Activated CD4-positive, alpha-beta T cell treated with anti-CD3 and anti-CD28 coated beads, Interleukin-2, amount 10 ng/mL, durations not matched to agents 7 days and 5 days (primary cell): Measurements from ENCODE around the gene IFT27. TPM values are rescaled to one million over a fixed set of nuclear protein-coding genes. Genes with fewer than 3 reads are reported as not detected.

Experiments used
- CTCF ChIA-PET: fragments of 350-600 bp; sonication (Branson Sonifier 250); formaldehyde crosslinking; loops from one replicate; lab custom pipeline; 2021; ENCODE audit warnings: antibody characterized with exemption; lab: Charles Lee
- POLR2A ChIA-PET: fragments of 350-600 bp; sonication (Branson Sonifier 250); formaldehyde crosslinking; loops from one replicate; lab custom pipeline; 2021; ENCODE audit warnings: antibody characterized with exemption; lab: Charles Lee
- DNase-seq: peaks from one replicate; pipeline ENCODE4 v3.0.0-alpha.2; 2020
- H3K27ac Mint-ChIP-seq: one replicate; pipeline ENCODE4 v1.8.0; 2021; ENCODE audit warnings: mild to moderate bottlenecking, moderate library complexity, mixed read lengths
- H3K27me3 Mint-ChIP-seq: one replicate; pipeline ENCODE4 v1.8.0; 2021; ENCODE audit warnings: mixed read lengths
- H3K36me3 Mint-ChIP-seq: one replicate; pipeline ENCODE4 v1.8.0; 2021; ENCODE audit warnings: low read depth, mixed read lengths
- H3K4me1 Mint-ChIP-seq: one replicate; pipeline ENCODE4 v1.8.0; 2021; ENCODE audit warnings: mixed read lengths
- H3K4me3 Mint-ChIP-seq: one replicate; pipeline ENCODE4 v1.8.0; 2021; ENCODE audit warnings: mild to moderate bottlenecking, moderate library complexity, mixed read lengths
- H3K9me3 Mint-ChIP-seq: one replicate; pipeline ENCODE4 v1.8.0; 2021; ENCODE audit warnings: mixed read lengths
- total RNA-seq, 2 experiments: library from RNA; stranded (reverse); gene quantifications; one replicate each; pipeline ENCODE4 v1.2.3, GENCODE V29; 2021

IFT27 gene
- total RNA-seq, 2 experiments from 2014 or later, result 20.7 to 29.0 TPM

- H3K27me3 Mint-ChIP-seq, result no peaks in the 10 kb centered on the region
- DNase-seq, result no peak
- H3K4me3 Mint-ChIP-seq, result no peak overlapping the region
- H3K4me1 Mint-ChIP-seq, result peaks cover 6% of the 10 kb centered on the region
- no peaks in the 10 kb centered on the region for H3K36me3 Mint-ChIP-seq
- no peaks in the 10 kb centered on the region for H3K9me3 Mint-ChIP-seq
- POLR2A ChIA-PET, result no interaction called here
- CTCF ChIA-PET, result interaction anchor here (1.0 to 2.4 kb wide), 2 partner anchors 12 to 91 kb away, joined by 3 to 8 read pairs; partner anchors contain the start of gene NCF4
- no peak overlapping the region for H3K27ac Mint-ChIP-seq
Measured at GRCh38 chr22:36769541-36770512, 6.1 kb downstream of the IFT27 start.

DNA sequence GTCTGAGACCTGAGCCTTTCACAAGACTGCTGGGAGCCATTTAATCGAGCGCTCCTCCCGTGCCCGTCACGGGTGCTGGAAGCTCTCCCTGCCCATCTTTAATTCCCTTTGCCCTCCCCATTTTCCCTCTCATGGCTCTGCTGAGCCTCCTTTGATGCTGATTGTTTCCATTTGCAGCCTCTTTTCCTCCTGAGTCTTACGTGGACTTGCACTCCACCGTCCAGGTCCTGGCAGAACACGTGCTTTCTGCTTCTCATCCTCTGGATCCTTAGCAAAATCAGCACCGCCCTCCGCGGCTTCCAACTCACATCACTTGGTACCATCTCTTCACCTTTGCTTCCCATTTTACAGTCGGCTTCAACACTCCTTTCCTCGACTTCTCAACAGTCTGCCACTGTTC lies 7.3 kb downstream of the IFT27 start:
- H3K36me3 Mint-ChIP-seq, result no peaks in the 10 kb centered on the region
- DNase-seq, result no peak
- ChIA-PET CTCF (interaction anchor here (1.4 to 2.4 kb wide), 2 partner anchors 10 to 13 kb away, joined by 4 to 8 read pairs; no protein-coding TSS in a partner anchor), POLR2A (no interaction called here)
- H3K4me1 Mint-ChIP-seq, result no peaks in the 10 kb centered on the region
- H3K27me3 Mint-ChIP-seq, result no peaks in the 10 kb centered on the region
- H3K27ac Mint-ChIP-seq, result no peak overlapping the region
- H3K9me3 Mint-ChIP-seq, result no peaks in the 10 kb centered on the region
- H3K4me3 Mint-ChIP-seq, result no peak overlapping the region

DNA sequence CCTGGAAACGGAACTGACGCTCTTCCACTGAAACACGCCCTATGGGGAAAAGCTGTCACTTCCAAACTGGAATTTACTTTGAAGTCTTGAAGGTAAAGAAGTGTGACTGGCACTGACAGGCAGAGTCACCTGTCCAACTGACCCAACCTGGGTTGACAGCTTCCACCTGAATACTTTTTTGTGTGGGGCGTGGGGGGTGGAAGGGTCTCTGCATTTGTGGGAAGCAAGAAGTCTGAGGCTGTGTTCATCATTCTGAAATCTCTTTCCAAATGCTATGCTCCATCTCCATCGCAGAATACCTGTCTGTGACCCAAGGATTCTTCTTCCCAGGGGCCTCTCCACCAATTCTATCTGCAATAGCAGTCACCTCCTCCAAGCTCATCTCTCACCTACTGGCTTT lies 7.8 kb downstream of the IFT27 start:
- Mint-ChIP-seq H3K27me3 (no peaks in the 10 kb centered on the region), H3K27ac (no peak overlapping the region), H3K4me3 (no peak overlapping the region), H3K9me3 (no peaks in the 10 kb centered on the region), H3K4me1 (no peaks in the 10 kb centered on the region), H3K36me3 (no peaks in the 10 kb centered on the region)
- DNase-seq, result no peak
- ChIA-PET POLR2A (no interaction called here), CTCF (interaction anchor here (1.4 to 2.4 kb wide), 2 partner anchors 10 to 13 kb away, joined by 4 to 8 read pairs; no protein-coding TSS in a partner anchor)

DNA sequence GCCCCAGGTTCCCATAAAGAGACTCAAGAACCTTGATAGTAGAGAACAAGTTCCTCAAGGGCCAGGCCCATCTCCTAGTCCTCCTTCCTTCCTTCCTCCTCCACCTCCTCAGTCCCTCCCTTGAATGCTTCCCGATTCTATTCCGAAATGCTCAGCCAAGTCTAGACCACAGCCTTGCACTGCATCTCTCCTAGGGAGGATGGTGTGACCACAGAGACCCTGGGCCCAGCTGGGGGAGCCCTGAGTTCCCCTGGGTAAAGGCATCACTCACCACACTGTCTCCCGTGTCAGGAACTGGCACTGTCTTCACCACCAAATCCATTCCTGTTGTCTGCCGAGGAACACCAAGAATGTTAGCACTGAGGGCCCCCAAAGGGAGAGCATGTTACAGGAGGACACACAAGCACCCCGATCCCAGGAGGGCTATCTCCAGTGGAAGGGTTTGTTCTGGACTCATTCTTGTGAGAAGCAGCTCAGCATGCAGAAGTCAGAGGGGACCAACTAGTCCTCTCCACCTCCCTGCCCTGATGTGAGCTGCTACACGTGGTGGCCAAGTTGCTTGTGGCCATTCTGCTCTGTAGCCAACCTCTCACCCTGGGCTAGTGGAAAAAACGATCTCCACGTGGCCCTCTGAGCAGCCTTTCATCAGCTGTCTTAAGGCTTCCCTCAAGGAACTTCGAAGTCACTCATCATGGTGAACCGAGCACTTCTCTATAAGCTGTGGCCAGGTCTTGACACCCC lies 8.7 kb downstream of the IFT27 start:
- H3K36me3 Mint-ChIP-seq, result no peaks in the 10 kb centered on the region
- H3K27ac Mint-ChIP-seq, result no peak overlapping the region
- no peaks in the 10 kb centered on the region for H3K4me1 Mint-ChIP-seq
- ChIA-PET POLR2A (no interaction called here), CTCF (interaction anchor here (1.4 to 2.4 kb wide), 2 partner anchors 9 to 14 kb away, joined by 4 to 8 read pairs; no protein-coding TSS in a partner anchor)
- H3K9me3 Mint-ChIP-seq, result no peaks in the 10 kb centered on the region
- H3K27me3 Mint-ChIP-seq, result no peaks in the 10 kb centered on the region
- H3K4me3 Mint-ChIP-seq, result no peak overlapping the region
- DNase-seq, result no peak

GRCh38 chr22:36765943-36766450 lies 9.9 kb downstream of the IFT27 start:
- ChIA-PET POLR2A (no interaction called here), CTCF (interaction anchor here (0.6 to 2.9 kb wide), 3 partner anchors 10 to 699 kb away, joined by 5 to 11 read pairs (median 7); partner anchors contain the start of gene IFT27)
- Mint-ChIP-seq H3K4me3 (no peak overlapping the region), H3K27me3 (no peaks in the 10 kb centered on the region), H3K9me3 (no peaks in the 10 kb centered on the region), H3K36me3 (no peaks in the 10 kb centered on the region), H3K4me1 (no peaks in the 10 kb centered on the region), H3K27ac (no peak overlapping the region)
- DNase-seq, result no peak

DNA sequence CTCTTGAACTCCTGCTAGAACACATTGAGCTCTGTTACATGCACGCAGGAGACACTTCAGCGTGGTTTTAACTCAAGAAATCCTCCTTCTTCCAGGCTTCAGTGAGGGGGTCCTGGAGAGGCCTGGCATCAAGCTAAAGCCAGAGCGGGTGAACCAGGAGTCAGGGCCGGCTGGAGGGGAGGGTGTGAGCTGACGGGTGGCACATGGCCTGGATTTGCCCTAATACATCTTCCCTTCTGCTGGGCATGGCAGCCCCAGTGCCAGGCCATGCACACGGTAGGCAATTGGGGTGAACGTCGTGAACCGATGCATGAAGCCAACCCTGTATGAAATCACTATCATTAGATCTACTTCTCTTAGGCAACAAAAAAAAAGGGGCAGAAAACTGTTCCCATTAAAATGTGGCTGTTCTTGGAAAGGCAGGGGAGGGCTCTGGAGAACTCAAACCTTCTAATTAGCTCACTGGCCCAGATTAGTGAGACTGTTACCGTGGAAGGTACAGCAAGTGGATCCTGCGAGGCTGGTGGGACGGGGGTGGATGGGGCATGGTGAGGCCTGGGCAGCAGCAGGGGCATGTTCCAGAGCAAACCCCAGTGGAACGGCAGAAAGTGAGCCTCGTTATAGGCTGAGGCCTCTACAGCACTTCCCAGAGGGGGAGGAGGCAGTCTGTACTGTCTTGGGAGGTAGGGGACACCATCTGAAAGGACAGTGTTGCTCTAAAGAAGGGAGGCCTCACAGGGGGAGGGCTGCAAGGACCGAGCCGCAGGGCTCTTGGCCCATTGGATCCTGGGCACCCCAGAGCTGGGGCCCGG lies 10.6 kb downstream of the IFT27 start:
- no peak overlapping the region for H3K4me3 Mint-ChIP-seq
- CTCF ChIA-PET, result interaction anchor here (0.6 to 2.9 kb wide), 3 partner anchors 10 to 699 kb away, joined by 5 to 11 read pairs (median 7); partner anchors contain the start of gene IFT27
- no peak overlapping the region for H3K27ac Mint-ChIP-seq
- H3K27me3 Mint-ChIP-seq, result no peaks in the 10 kb centered on the region
- no peaks in the 10 kb centered on the region for H3K4me1 Mint-ChIP-seq
- H3K36me3 Mint-ChIP-seq, result no peaks in the 10 kb centered on the region
- POLR2A ChIA-PET, result no interaction called here
- DNase-seq, result no peak
- H3K9me3 Mint-ChIP-seq, result no peaks in the 10 kb centered on the region

DNA sequence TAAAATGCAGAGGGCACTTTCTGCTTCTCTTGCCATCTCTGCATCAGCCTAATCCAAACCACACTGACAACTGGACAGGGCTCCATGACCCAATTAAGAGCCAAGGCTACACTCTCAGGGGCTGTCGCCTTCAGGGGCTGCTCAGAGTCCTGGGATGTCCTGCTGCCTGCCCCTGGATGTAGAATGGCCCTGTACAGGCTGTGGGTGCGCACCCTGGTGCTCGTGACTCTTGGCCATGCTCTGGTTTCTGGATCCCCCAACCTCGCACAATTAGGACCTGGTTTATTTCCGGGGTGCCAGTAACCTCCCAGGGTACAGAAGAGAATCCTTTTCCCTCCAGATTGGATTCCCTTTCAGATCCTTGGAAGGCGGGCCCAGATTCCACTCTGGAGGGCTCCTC lies 11.3 kb downstream of the IFT27 start:
- no peak overlapping the region for H3K27ac Mint-ChIP-seq
- H3K27me3 Mint-ChIP-seq, result no peaks in the 10 kb centered on the region
- no peaks in the 10 kb centered on the region for H3K4me1 Mint-ChIP-seq
- POLR2A ChIA-PET, result no interaction called here
- H3K36me3 Mint-ChIP-seq, result no peaks in the 10 kb centered on the region
- DNase-seq, result no peak
- CTCF ChIA-PET, result interaction anchor here (2.9 kb wide), 1 partner anchor 11 kb away, joined by 11 read pairs; the partner anchor contains the start of gene IFT27
- no peaks in the 10 kb centered on the region for H3K9me3 Mint-ChIP-seq
- H3K4me3 Mint-ChIP-seq, result no peak overlapping the region

GRCh38 chr22:36764060-36764459 lies 11.9 kb downstream of the IFT27 start:
- DNase-seq, result no peak
- Mint-ChIP-seq H3K36me3 (no peaks in the 10 kb centered on the region), H3K27ac (no peak overlapping the region), H3K9me3 (no peaks in the 10 kb centered on the region), H3K27me3 (no peaks in the 10 kb centered on the region), H3K4me3 (no peak overlapping the region), H3K4me1 (no peaks in the 10 kb centered on the region)
- ChIA-PET POLR2A (no interaction called here), CTCF (interaction anchor here (2.9 kb wide), 1 partner anchor 12 kb away, joined by 11 read pairs; the partner anchor contains the start of gene IFT27)

- no peaks in the 10 kb centered on the region for H3K36me3 Mint-ChIP-seq
- no peak overlapping the region for H3K4me3 Mint-ChIP-seq
- no peaks in the 10 kb centered on the region for H3K9me3 Mint-ChIP-seq
- CTCF ChIA-PET, result interaction anchor here (0.6 kb wide), 1 partner anchor 83 kb away, joined by 3 read pairs; no protein-coding TSS in a partner anchor
- POLR2A ChIA-PET, result no interaction called here
- no peak for DNase-seq
- H3K4me1 Mint-ChIP-seq, result no peaks in the 10 kb centered on the region
- no peak overlapping the region for H3K27ac Mint-ChIP-seq
- no peaks in the 10 kb centered on the region for H3K27me3 Mint-ChIP-seq
Measured at GRCh38 chr22:36763576-36763975, 12.3 kb downstream of the IFT27 start.

- Mint-ChIP-seq H3K36me3 (no peaks in the 10 kb centered on the region), H3K27me3 (no peaks in the 10 kb centered on the region), H3K4me3 (no peak overlapping the region), H3K9me3 (no peaks in the 10 kb centered on the region), H3K4me1 (no peaks in the 10 kb centered on the region), H3K27ac (no peak overlapping the region)
- POLR2A ChIA-PET, result no interaction called here
- CTCF ChIA-PET, result interaction anchor here (0.6 kb wide), 1 partner anchor 83 kb away, joined by 3 read pairs; no protein-coding TSS in a partner anchor
- no peak for DNase-seq
Measured at GRCh38 chr22:36762687-36763260, 13.1 kb downstream of the IFT27 start.

GRCh38 chr22:36761553-36762240 lies 14.2 kb downstream of the IFT27 start:
- Mint-ChIP-seq H3K36me3 (no peaks in the 10 kb centered on the region), H3K9me3 (no peaks in the 10 kb centered on the region), H3K4me1 (peaks cover 1% of the 10 kb centered on the region), H3K27ac (no peak overlapping the region), H3K4me3 (no peak overlapping the region), H3K27me3 (no peaks in the 10 kb centered on the region)
- CTCF ChIA-PET, result no interaction called here
- DNase-seq, result no peak
- POLR2A ChIA-PET, result no interaction called here
